Keratinocyte (primary cell): ENCODE measurements around the gene ITGA6. TPM values are rescaled to one million over a fixed set of nuclear protein-coding genes. Genes with fewer than 3 reads are reported as not detected.

Source experiments
- DNase-seq: peaks from one replicate; pipeline ENCODE4 v3.0.0-alpha.2; 2011; ENCODE audit warnings: low read depth, missing footprints, low spot score
- FAIRE-seq: peaks from 2 replicates; lab custom pipeline; 2011; peaks lifted over from hg19 to GRCh38; lab: Jason Lieb, UNC
- H2AFZ ChIP-seq: 2 replicates; pipeline ENCODE4 v1.6.0; 2012; ENCODE audit warnings: low read length, control low read depth, inconsistent platforms; ENCODE audit not compliant: control insufficient read depth
- H3K27ac ChIP-seq: 2 replicates; pipeline ENCODE4 v1.5.1; 2011; ENCODE audit warnings: low read length; ENCODE audit not compliant: control insufficient read depth, insufficient read depth
- H3K27me3 ChIP-seq: 3 replicates; pipeline ENCODE4 v1.6.0; 2011; ENCODE audit warnings: low read length; ENCODE audit not compliant: control insufficient read depth, insufficient read depth; ENCODE audit errors: extremely low read depth
- H3K36me3 ChIP-seq, 2 experiments: 2 replicates in 1 of 2; 3 replicates in 1 of 2; pipeline ENCODE4 v1.5.1; 2011; ENCODE audit warnings: low read length in 2 of 2, mild to moderate bottlenecking in 1 of 2; ENCODE audit not compliant: control insufficient read depth in 2 of 2, insufficient read depth in 2 of 2; ENCODE audit errors: extremely low read depth in 1 of 2
- H3K4me1 ChIP-seq: 3 replicates; pipeline ENCODE4 v1.5.1; 2011; ENCODE audit warnings: low read length; ENCODE audit not compliant: control insufficient read depth, insufficient read depth; ENCODE audit errors: extremely low read depth
- H3K4me2 ChIP-seq: 3 replicates; pipeline ENCODE4 v1.6.0; 2011; ENCODE audit warnings: low read depth, low read length; ENCODE audit not compliant: control insufficient read depth, insufficient read depth; ENCODE audit errors: extremely low read depth
- H3K4me3 ChIP-seq, 3 experiments: fragments of 200-600 bp in 1 of 3; sonication (generic) in 1 of 3; 2 replicates in 2 of 3; 3 replicates in 1 of 3; pipeline ENCODE4 v1.5.1; 2011 to 2016; ENCODE audit warnings: low read length in 3 of 3, mild to moderate bottlenecking in 3 of 3, control low read depth in 2 of 3, inconsistent platforms in 1 of 3, low read depth in 1 of 3, mixed read lengths in 1 of 3, mixed run types in 1 of 3, moderate library complexity in 1 of 3; ENCODE audit not compliant: control insufficient read depth in 2 of 3, insufficient read depth in 2 of 3; ENCODE audit errors: extremely low read depth in 1 of 3
- H3K79me2 ChIP-seq: 2 replicates; pipeline ENCODE4 v1.6.0; 2012; ENCODE audit warnings: low read length; ENCODE audit not compliant: control insufficient read depth, insufficient read depth
- H3K9ac ChIP-seq: 3 replicates; pipeline ENCODE4 v1.6.0; 2011; ENCODE audit warnings: low read length; ENCODE audit not compliant: control insufficient read depth, insufficient read depth; ENCODE audit errors: extremely low read depth
- H3K9me1 ChIP-seq: 3 replicates; pipeline ENCODE4 v1.6.0; 2011; ENCODE audit warnings: low read length; ENCODE audit not compliant: control insufficient read depth, insufficient read depth; ENCODE audit errors: extremely low read depth
- H3K9me3 ChIP-seq: 2 replicates; pipeline ENCODE4 v1.5.1; 2012; ENCODE audit warnings: low read depth, low read length; ENCODE audit not compliant: control insufficient read depth
- H4K20me1 ChIP-seq: 3 replicates; pipeline ENCODE4 v1.6.0; 2011; ENCODE audit warnings: low read length; ENCODE audit not compliant: control insufficient read depth, insufficient read depth; ENCODE audit errors: extremely low read depth
- CTCF ChIP-seq, 3 experiments: IDR thresholded peaks in 1 of 3; conservative IDR thresholded peaks in 1 of 3; optimal IDR thresholded peaks in 1 of 3; 2 replicates in 2 of 3; 3 replicates in 1 of 3; pipeline versions ENCODE3 to v1.5.1; 2011; ENCODE audit warnings: low read length in 3 of 3, mild to moderate bottlenecking in 3 of 3, moderate library complexity in 2 of 3, control low read depth in 1 of 3, inconsistent platforms in 1 of 3; ENCODE audit not compliant: insufficient read depth in 2 of 3; ENCODE audit errors: extremely low read depth in 1 of 3
- EZH2 ChIP-seq: IDR thresholded peaks from one replicate; pipeline ENCODE4 v1.6.1; 2012; ENCODE audit warnings: inconsistent platforms, mild to moderate bottlenecking, low read length, moderate library complexity
- dilution Hi-C: fragments of 300-500 bp; cut with MboI; formaldehyde crosslinking; loops from one replicate; pipeline ENCODE4 v1.7.0; 2020; ENCODE audit warnings: low sequenced_read_pairs; ENCODE audit not compliant: extremely low pct_ligation_motif_present
- polyA plus RNA-seq, 5 experiments: library from polyadenylated mRNA; depleted of rRNA in 3 of 5; stranded (reverse) in 3 of 5; stranded (forward) in 1 of 5; unstranded in 1 of 5; fragments of >200 nt; gene quantifications; 1 replicate in 1 of 5; 2 replicates in 3 of 5; 3 replicates in 1 of 5; pipeline versions ENCODE4 v1.2.1 to v1.2.3, GENCODE V29; 2011 to 2012; ENCODE audit warnings: missing spikeins in 2 of 5, low read depth in 1 of 5, low replicate concordance in 1 of 5

Gene ITGA6
- polyA plus RNA-seq, 1 donor (not counting 4 experiments of a cell fraction or from before 2014, with no cell fraction given), result 441 TPM

- peaks cover 8% of the 10 kb centered on the region for H4K20me1 ChIP-seq
- dilution Hi-C loops, result no loop called here
- H3K4me3 ChIP-seq, result no peak overlapping the region
- FAIRE-seq (no peak), DNase-seq (no peak)
- H3K27ac ChIP-seq, result no peak overlapping the region
- H3K36me3 ChIP-seq, result peaks cover 24 to 56% of the 10 kb centered on the region in 2 experiments
- no peak overlapping the region for H2AFZ ChIP-seq
- H3K4me2 ChIP-seq, result no peak overlapping the region
- peaks cover 66% of the 10 kb centered on the region for H3K79me2 ChIP-seq
- H3K9me1 ChIP-seq, result no peaks in the 10 kb centered on the region
- TF ChIP-seq CTCF (optimal IDR thresholded peaks at IDR 0.05 in 1 of 3, IDR thresholded peaks at IDR 0.05 in 1 of 3, conservative IDR thresholded peaks at IDR 0.05 in 1 of 3; ENCODE audit: extremely low read depth in 1 of 3, insufficient read depth in 2 of 3, low read length in 3 of 3) (no peak), EZH2 (no peak)
- peaks cover 33% of the 10 kb centered on the region for H3K4me1 ChIP-seq
- no peak overlapping the region for H3K9ac ChIP-seq
- H3K9me3 ChIP-seq, result no peaks in the 10 kb centered on the region
- no peaks in the 10 kb centered on the region for H3K27me3 ChIP-seq
Measured at GRCh38 chr2:172467382-172467781, 40.0 kb downstream of the ITGA6 start.

GRCh38 chr2:172470958-172471922, 43.9 kb downstream of the ITGA6 start:
- Histone ChIP-seq H3K4me1 (no peaks in the 10 kb centered on the region), H3K27me3 (no peaks in the 10 kb centered on the region), H3K36me3 (peaks cover 33 to 63% of the 10 kb centered on the region in 2 experiments), H3K79me2 (peaks cover 40% of the 10 kb centered on the region), H3K4me2 (no peak overlapping the region), H3K9me3 (no peaks in the 10 kb centered on the region), H2AFZ (no peak overlapping the region), H3K9ac (no peak overlapping the region), H3K9me1 (no peaks in the 10 kb centered on the region), H4K20me1 (peaks cover 2% of the 10 kb centered on the region), H3K4me3 (no peak overlapping the region), H3K27ac (no peak overlapping the region)
- DNase-seq, result no peak
- FAIRE-seq, result peak; percentile 9
- no peak for TF ChIP-seq CTCF (optimal IDR thresholded peaks at IDR 0.05 in 1 of 3, IDR thresholded peaks at IDR 0.05 in 1 of 3, conservative IDR thresholded peaks at IDR 0.05 in 1 of 3; ENCODE audit: extremely low read depth in 1 of 3, insufficient read depth in 2 of 3, low read length in 3 of 3)
- TF ChIP-seq EZH2, result no peak
- dilution Hi-C loops, result no loop called here
